RWPE2 (cell line): ENCODE measurements around the gene IMP4.
A peak's percentile ranks its signal among the peaks of the same experiment; 100 is the strongest.

Experiments used
- ATAC-seq: fragments of 200-7000 bp; cut with Tn5 transposase; 3 replicates; pipeline ENCODE4 v1.9.1; 2021; ENCODE audit warnings: low read depth
- DNase-seq: peaks from one replicate; pipeline ENCODE4 v3.0.0-alpha.2; 2020; ENCODE audit warnings: low spot score
- H3K27ac ChIP-seq: fragments of 450-650 bp; 2 replicates; pipeline ENCODE4 v1.5.1; 2017; ENCODE audit warnings: mild to moderate bottlenecking; ENCODE audit not compliant: poor library complexity, severe bottlenecking
- H3K27me3 ChIP-seq: fragments of 250-450 bp; sonication (Bioruptor Pico); 2 replicates; pipeline ENCODE4 v1.5.1; 2021; ENCODE audit warnings: mild to moderate bottlenecking, moderate library complexity; ENCODE audit not compliant: insufficient read depth, poor library complexity, severe bottlenecking
- H3K36me3 ChIP-seq: fragments of 250-450 bp; sonication (Bioruptor Pico); 2 replicates; pipeline ENCODE4 v1.5.1; 2020; ENCODE audit warnings: low read depth, mild to moderate bottlenecking, moderate library complexity
- H3K4me1 ChIP-seq: fragments of 250-450 bp; sonication (Bioruptor Pico); 2 replicates; pipeline ENCODE4 v1.5.1; 2021; ENCODE audit warnings: mild to moderate bottlenecking, moderate library complexity; ENCODE audit not compliant: insufficient read depth, poor library complexity, severe bottlenecking
- H3K4me3 ChIP-seq: fragments of 250-450 bp; sonication (Bioruptor Pico); 2 replicates; pipeline ENCODE4 v1.5.1; 2021; ENCODE audit warnings: mild to moderate bottlenecking, moderate library complexity; ENCODE audit not compliant: severe bottlenecking
- H3K9me3 ChIP-seq: fragments of 250-450 bp; sonication (Bioruptor Pico); 2 replicates; pipeline ENCODE4 v1.5.1; 2021; ENCODE audit warnings: mild to moderate bottlenecking, moderate library complexity; ENCODE audit not compliant: severe bottlenecking
- CTCF ChIP-seq: fragments of 450-650 bp; IDR thresholded peaks from one replicate; pipeline ENCODE4 v1.5.1; 2017; ENCODE audit warnings: mild to moderate bottlenecking, moderate library complexity; ENCODE audit not compliant: poor library complexity, severe bottlenecking

IMP4 gene

GRCh38 chr2:130389783-130390182 is 47.1 kb downstream of the IMP4 start:
- ATAC-seq (no peak), DNase-seq (no peak)
- TF ChIP-seq CTCF: no peak
- Histone ChIP-seq H3K36me3 (no peaks in the 10 kb centered on the region), H3K27me3 (no peaks in the 10 kb centered on the region), H3K4me1 (no peaks in the 10 kb centered on the region), H3K4me3 (no peak overlapping the region), H3K27ac (no peak overlapping the region), H3K9me3 (no peaks in the 10 kb centered on the region)

GRCh38 chr2:130390460-130391057 is 47.9 kb downstream of the IMP4 start:
- Histone ChIP-seq H3K4me3 (peak overlapping the region; percentile 59), H3K4me1 (no peaks in the 10 kb centered on the region), H3K27ac (no peak overlapping the region), H3K27me3 (no peaks in the 10 kb centered on the region), H3K9me3 (no peaks in the 10 kb centered on the region), H3K36me3 (no peaks in the 10 kb centered on the region)
- TF ChIP-seq CTCF: no peak
- DNase-seq (no peak), ATAC-seq (no peak)

GRCh38 chr2:130391058-130391871 is 48.6 kb downstream of the IMP4 start:
- no peaks in the 10 kb centered on the region for H3K27me3 ChIP-seq
- peak; percentile 68 for DNase-seq
- no peaks in the 10 kb centered on the region for H3K36me3 ChIP-seq
- no peaks in the 10 kb centered on the region for H3K4me1 ChIP-seq
- peak; percentile 93 for ATAC-seq
- peak overlapping the region; percentile 18 for H3K27ac ChIP-seq
- H3K9me3 ChIP-seq: no peaks in the 10 kb centered on the region
- no peak for TF ChIP-seq CTCF
- H3K4me3 ChIP-seq: peak overlapping the region; percentile 59

- H3K4me3 ChIP-seq: peak overlapping the region; percentile 59
- DNase-seq (no peak), ATAC-seq (peak; percentile 37; the same call in 2 of the 3 replicates)
- peak overlapping the region; percentile 18 for H3K27ac ChIP-seq
- no peaks in the 10 kb centered on the region for H3K4me1 ChIP-seq
- TF ChIP-seq CTCF: no peak
- no peaks in the 10 kb centered on the region for H3K27me3 ChIP-seq
- H3K36me3 ChIP-seq: no peaks in the 10 kb centered on the region
- no peaks in the 10 kb centered on the region for H3K9me3 ChIP-seq
These were observed 49.4 kb downstream of the IMP4 start for GRCh38 chr2:130391872-130392670.
